Lower leg skin (tissue), 4 donors: ENCODE measurements around the gene ECSCR. TPM values are rescaled to one million over a fixed set of nuclear protein-coding genes. Genes with fewer than 3 reads are reported as not detected.

Source experiments
- DNase-seq, 2 donors: peaks; one replicate each; pipeline ENCODE4 v3.0.0-alpha.2; 2019; ENCODE audit warnings: low spot score in 2 of 2
- H3K4me3 ChIP-seq: fragments of 200-600 bp; sonication (generic); 2 replicates; pipeline ENCODE4 v1.5.1; 2017; ENCODE audit warnings: mild to moderate bottlenecking, low read depth; ENCODE audit not compliant: poor library complexity, severe bottlenecking
- CTCF ChIP-seq, 3 donors: fragments of 450-650 bp; IDR thresholded peaks; one replicate each; pipeline ENCODE4 v1.5.1; 2016; ENCODE audit warnings: antibody characterized with exemption in 3 of 3, mild to moderate bottlenecking in 3 of 3, moderate library complexity in 2 of 3
- POLR2A ChIP-seq, 2 donors: fragments of 450-650 bp; IDR thresholded peaks; one replicate each; pipeline ENCODE4 v1.6.1; 2016 to 2017; ENCODE audit warnings: antibody characterized with exemption in 2 of 2, mild to moderate bottlenecking in 1 of 2, moderate library complexity in 1 of 2
- WGBS, 2 donors: methylation state at CpG; one replicate each; pipeline ENCODE4 v1.1.5; 2018; 5-methylcytosine and 5-hydroxymethylcytosine counted together
- intact Hi-C: fragments of 100-400 bp; cut with DNase I; formaldehyde crosslinking; loops from one replicate; pipeline ENCODE4 v1.15.0; 2023; ENCODE audit warnings: low total_unique reads
- total RNA-seq, 4 donors: library from RNA; depleted of rRNA; stranded (reverse); fragments of >200 nt; gene quantifications; one replicate each; pipeline ENCODE4 v1.1.0, GENCODE V29; 2016

Gene ECSCR
- total RNA-seq, 4 donors from 2014 or later: 1.4 to 15.0 (median 9.3) TPM

DNA sequence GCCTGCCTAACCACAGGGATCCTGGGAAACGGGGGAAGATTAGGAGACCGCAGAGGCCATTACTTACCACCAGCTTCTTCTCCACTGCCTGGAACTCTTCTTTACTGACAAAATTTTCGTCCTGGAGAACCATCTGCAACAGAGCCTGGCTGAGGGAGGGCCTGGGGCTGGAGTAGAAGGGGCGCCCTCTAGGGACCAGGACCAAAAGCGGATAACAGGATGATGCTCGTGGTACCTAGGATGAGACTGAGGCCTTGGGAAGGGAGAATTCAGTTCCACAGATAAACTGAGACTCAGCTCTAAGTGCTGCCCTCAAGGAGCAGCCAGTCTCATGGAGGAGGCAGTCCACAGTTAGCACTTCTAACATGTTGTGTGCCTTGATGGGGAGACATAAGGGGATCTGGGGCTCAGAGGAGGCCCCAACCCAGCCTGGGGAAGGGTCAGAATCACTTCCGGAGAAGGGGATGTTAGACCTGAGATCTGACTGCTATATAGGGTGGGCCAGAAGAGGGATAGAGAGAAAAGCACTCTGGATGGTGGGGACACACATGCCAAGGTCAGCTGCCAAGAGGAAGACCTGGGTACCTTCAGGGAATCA, 59.9 kb downstream of the ECSCR start:
- 74 to 83% methylated on average over 5 to 7 of the region's 7 CpGs for WGBS, 2 donors
- no peak for TF ChIP-seq CTCF (IDR thresholded peaks at IDR 0.05)
- TF ChIP-seq POLR2A (IDR thresholded peaks at IDR 0.05): no peak
- no peak for DNase-seq
- H3K4me3 ChIP-seq: no peak overlapping the region
- intact Hi-C loops: no loop called here

- WGBS, 2 donors: 94 to 96% methylated on average over 10 of the region's 10 CpGs
- H3K4me3 ChIP-seq: no peak overlapping the region
- no peak for DNase-seq
- TF ChIP-seq CTCF (IDR thresholded peaks at IDR 0.05) (no peak), POLR2A (IDR thresholded peaks at IDR 0.05) (no peak)
- intact Hi-C loops: no loop called here
Observed at GRCh38 chr5:139401546-139401945, 61.0 kb downstream of the ECSCR start.

DNA sequence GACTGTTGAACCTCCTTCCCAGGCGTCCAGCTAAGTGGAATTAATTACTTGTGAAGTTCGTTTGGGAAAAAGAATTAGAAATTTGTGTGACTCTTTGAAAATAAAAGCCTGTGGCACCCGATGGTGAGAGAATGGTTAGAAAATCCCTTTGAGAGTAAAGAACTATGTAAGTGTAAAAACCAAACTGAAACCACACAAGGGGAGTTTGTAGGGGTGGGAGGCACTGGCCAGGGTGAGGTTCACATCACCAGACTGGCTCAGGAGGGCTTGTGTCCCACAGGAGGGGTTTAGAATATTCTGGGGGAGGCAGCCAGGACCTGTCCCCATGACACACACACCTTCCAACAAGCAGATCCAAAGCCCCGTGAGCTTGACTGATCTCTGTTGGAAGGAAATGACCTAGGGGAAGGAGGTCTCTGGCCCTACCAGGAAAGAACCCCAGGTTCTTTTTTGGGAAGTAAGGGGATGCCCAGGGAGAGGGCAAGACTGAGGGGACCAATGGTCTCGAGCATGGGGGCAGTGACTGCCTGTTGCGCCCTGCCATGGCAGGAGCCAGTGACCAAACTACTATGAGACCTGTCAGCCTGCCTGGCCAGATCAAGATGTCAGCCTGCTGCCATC, 62.9 kb downstream of the ECSCR start:
- TF ChIP-seq CTCF (IDR thresholded peaks at IDR 0.05) (no peak), POLR2A (IDR thresholded peaks at IDR 0.05) (no peak)
- intact Hi-C loops: no loop called here
- DNase-seq: no peak
- 87 to 90% methylated on average over 6 of the region's 6 CpGs for WGBS, 2 donors
- H3K4me3 ChIP-seq: no peak overlapping the region

Other genes starting within 250 kb of the ECSCR start
- gene MATR3, start 169.0 kb downstream of the ECSCR start, total RNA-seq: 100 to 1,000 TPM; 108 to 135 (median 122) TPM
- gene PAIP2, start 120.9 kb downstream of the ECSCR start, total RNA-seq: 10 to 100 TPM; 47.4 to 81.5 (median 64.7) TPM
- 1 to 10 TPM; 1.5 to 4.1 (median 2.6) TPM for gene SLC23A1, start 79.4 kb downstream of the ECSCR start, total RNA-seq
- gene MZB1, start 72.8 kb downstream of the ECSCR start, total RNA-seq: not detected
- gene PROB1, start 67.6 kb downstream of the ECSCR start, total RNA-seq: under 1 TPM; 0.25 to 0.47 (median 0.33) TPM
- 1 to 10 TPM in 1 of 4 donors, under 1 TPM in 2, not detected in 1; 0.65 to 1.4 (median 0.71) TPM for gene SPATA24, start 58.7 kb downstream of the ECSCR start, total RNA-seq
- 1 to 10 TPM; 1.6 to 5.9 (median 3.5) TPM for gene DNAJC18, start 23.2 kb downstream of the ECSCR start, total RNA-seq
- not detected for gene SMIM33, start 8.3 kb upstream of the ECSCR start, total RNA-seq
- 10 to 100 TPM in 3 of 4 donors, 1 to 10 TPM in 1; 5.8 to 28.2 (median 11.0) TPM for gene STING1, start 20.0 kb upstream of the ECSCR start, total RNA-seq
- gene UBE2D2, start 98.6 kb upstream of the ECSCR start, total RNA-seq: 10 to 100 TPM; 80.0 to 99.8 (median 85.0) TPM
- gene CXXC5, start 185.6 kb upstream of the ECSCR start, total RNA-seq: 10 to 100 TPM; 36.4 to 69.3 (median 45.2) TPM